Measurements from ENCODE around the gene NBPF3.

GRCh38 chr1:21509351-21510112, 69.6 kb downstream of the NBPF3 start, which contains the start of gene ALPL:
- TF ChIP-seq CTCF (IDR thresholded peaks at IDR 0.05), result no peak
- no peak for TF ChIP-seq POLR2A (IDR thresholded peaks at IDR 0.05)
- TF ChIP-seq POLR2AphosphoS5 (IDR thresholded peaks at IDR 0.05), result no peak
